ENCODE results near the gene CATSPERD. TPM values are rescaled to one million over a fixed set of nuclear protein-coding genes. Genes with fewer than 3 reads are reported as not detected.
"Not testable (repeated sequence)": the region's sequence is repeated elsewhere in the genome, so short reads cannot be mapped to it uniquely, and the experiment has no call there.

The CATSPERD gene
- total RNA-seq, 1 experiment from 2014 or later, result not detected

GRCh38 chr19:5697022-5697889, 23.2 kb upstream of the CATSPERD start:
- no peak for DNase-seq (ENCODE audit: low spot score)

GRCh38 chr19:5697890-5698634, 22.4 kb upstream of the CATSPERD start:
- DNase-seq (ENCODE audit: low spot score), result no peak

DNA sequence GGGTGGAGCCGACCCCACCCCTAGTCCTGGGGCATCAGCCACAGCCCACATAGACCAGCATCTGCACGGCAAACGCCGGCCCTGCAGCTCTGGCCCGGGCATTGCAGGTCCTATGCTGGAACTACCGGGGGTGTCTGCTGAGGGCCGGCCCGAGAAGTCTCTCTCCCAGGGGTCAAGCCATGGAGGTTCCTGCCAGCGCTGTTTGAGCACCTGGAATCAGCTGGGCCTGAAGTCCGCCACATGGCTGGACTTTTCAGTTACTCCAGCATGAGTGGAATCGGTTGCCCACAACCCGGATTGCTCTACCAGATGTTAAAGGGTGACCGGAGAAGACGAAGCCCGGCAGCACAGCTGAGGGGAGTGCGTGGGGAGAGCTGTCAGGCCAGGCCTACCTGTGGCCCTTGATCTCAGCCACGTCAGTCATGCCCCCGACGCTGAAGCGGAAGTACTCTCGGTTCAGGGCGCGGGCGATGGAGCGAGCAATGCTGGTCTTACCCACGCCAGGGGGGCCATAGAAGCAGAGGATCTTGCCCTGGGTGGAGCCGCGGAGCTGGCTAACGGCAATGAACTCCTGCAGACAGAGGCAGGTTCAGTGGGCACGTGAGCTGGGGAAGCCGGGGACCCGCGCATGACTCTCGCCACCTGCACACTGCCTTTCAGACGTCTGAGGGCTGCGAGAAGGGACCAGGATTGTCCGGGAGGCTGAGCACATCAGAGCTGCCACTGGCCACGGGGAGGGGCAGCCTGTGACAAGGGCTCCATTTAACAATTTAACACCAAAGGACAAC, 21.6 kb upstream of the CATSPERD start:
- no peak for DNase-seq (ENCODE audit: low spot score)

DNA sequence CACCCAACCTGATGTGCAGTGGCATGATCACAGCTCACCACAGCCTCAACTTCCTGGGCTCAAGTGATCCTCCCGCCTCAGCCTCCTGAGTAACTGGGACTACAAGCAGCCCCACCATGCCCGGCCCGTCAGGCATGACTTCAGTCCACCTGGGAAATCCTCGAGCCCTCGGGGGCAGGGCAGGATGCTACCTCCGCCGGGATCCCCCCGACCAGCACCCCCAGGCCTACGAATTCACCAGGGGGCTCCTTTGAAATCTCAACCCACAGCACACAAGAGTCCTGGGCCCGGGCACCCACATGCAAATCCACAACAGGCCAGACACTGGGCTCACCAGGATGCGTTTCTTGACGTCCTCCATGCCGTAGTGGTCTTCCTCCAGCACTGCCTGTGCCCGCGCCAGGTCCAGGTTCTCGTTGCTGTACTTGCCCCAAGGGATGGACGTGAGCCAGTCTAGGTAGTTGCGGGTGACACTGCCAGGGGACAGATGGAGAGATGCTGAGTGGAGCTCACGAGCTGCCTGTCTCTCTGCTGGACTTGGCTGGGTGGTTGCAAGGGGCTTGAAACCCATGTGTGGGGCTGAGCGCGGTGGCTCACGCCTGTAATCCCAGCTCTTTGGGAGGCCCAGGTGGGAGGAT, 19.9 kb upstream of the CATSPERD start:
- DNase-seq (ENCODE audit: low spot score), result no peak

- DNase-seq (ENCODE audit: low spot score), result not testable (repeated sequence)
Observed at GRCh38 chr19:5702053-5702410, 18.4 kb upstream of the CATSPERD start.

DNA sequence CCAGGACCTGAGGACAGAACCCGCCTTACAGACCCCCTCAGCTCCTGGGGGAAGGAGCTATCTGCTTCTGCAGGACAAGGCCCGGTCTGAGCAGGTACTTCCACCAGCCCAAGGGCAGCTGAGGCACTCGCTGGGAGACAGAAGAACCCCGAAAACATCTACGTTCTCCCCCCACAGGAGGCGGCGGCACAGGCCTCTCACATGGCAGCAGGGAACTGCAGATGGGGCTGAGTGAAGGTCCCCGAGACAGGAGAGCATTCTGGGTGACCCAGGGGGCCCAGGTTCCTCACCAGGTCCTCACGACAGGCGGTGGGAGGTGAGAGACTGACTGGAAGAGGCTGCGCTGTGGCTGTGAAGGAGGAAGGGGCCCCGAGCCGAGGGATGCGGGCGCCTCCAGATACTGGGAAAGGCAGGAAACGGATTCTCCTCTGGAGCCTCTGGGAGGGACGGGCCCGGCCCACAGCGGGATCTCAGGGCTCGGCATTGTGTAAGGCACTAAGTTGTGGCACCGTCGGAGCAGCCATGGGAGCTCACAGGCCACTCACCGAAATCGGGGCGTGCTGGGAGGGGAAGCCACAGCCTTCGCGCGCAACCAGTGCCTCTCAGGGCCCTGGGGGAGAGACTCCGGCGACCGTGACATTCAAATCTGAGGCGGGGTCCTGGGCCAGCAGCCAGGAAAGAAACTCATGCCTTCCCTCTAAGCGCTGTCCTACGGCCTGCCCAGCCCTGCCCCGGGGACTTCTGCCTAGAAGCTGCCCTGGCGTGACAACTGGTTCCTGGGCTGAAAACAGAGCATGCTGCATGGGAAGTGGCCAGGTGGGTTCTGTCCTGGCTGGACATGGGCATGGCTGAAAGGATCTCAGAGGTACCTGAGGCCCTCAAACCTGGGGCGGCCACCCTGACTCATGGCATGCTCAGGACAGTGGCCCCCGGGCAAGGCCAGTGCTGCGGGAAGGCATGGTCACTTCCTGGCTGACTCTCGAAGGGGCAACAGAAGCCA, 16.3 kb upstream of the CATSPERD start:
- DNase-seq (ENCODE audit: low spot score), result no peak

DNA sequence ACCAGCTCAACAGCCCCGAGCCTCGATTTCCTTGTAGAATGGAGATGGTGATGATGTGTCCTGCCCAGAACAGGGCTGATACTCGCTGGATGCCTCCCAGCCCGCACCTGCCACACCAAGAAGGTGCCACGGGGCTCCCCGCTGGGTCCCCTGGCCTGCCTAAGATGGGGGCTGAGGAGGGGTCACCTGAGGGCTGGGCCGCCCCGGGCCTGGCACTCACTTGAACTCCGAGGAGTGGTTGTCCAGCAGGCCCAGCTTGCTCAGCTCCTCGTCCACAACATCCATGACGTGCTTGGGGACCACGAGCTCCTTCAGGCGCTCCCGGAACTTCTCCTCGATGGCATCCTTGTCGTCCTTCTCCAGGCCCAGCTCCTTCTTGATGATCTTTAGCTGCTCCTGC, 14.9 kb upstream of the CATSPERD start:
- no peak for DNase-seq (ENCODE audit: low spot score)

DNA sequence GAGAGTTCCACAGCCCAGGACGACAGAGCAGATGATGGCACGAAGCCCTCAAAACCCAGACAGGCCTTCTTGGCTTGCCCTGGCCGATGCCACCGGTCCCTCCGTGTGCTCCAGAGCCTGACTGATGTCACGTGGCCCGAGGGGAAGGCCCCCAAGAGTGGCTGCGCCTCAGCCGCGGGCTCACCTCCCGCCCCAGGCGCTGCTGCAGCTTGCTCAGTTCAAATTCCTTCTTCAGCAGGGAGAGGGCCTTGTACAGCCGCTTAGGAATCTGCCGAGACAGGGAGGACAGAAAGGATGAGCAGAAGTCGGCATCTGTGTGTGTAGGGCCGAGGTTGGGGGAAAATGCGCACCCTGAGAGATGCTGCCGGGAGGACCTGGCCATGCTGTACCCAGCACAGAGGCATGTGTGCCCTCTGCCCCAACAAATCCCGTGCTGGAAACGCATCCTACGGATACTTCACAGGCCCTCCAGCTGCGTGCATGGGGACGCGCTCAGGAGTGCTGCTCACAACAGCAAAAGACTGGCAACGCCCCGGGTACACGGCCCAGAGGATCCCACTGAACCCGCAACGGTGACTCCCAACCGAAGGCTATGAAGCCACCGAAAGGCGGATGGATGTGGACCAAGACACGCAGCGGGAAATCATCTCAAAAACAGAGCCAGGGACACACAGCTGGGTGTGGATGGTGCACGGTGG, 13.4 kb upstream of the CATSPERD start:
- DNase-seq (ENCODE audit: low spot score), result no peak

DNA sequence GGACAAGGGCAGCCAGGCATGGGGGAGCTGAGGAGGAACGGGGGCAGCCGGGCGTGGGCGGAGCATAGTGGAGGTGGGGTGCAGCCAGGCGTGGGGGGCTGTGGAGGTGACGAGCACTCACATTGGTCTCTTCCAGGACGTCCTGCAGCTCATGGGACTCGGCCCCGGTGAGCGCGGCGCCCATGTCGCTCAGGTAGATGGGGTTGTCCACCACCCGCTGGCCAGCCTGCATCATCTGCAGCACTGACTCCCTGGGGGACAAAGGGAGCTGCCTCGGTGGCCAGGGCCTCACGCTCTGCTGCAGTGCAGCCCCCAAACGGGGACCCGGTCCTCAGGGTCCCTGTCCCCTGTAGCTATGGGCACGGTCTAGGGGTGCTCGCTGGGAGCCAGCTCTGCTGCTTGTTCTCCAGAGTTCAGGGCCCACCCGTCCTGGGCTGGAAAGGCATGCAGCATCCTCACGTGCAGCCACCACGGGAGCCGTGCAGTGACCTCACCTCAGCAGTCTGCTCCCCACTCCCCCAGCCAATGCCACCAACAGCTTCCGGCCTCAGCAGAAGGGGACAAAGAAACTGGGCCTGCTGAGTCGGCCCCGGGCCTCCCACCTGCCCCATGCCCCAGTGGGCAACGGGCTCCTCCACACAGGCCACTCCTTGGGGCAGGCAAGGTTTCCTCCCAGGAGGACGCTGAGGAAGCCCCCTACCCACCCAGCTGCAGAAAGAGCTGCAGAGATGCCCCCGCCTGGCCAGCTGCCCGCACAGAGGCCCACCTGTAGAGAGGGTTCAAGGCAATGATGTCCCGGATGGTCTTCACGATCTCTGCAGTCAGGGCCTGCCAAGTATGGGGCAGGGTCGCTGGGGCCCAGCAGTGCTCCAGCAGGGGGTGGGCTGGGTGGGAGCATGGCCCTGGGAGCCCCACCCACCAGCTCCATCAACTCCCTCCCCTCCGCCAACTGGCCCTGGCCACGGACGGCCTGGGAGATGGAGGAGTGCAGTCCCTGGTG, 12.6 kb upstream of the CATSPERD start:
- DNase-seq (ENCODE audit: low spot score), result no peak

- no peak for DNase-seq (ENCODE audit: low spot score)
Observed at GRCh38 chr19:5711025-5711424, 9.4 kb upstream of the CATSPERD start.

DNA sequence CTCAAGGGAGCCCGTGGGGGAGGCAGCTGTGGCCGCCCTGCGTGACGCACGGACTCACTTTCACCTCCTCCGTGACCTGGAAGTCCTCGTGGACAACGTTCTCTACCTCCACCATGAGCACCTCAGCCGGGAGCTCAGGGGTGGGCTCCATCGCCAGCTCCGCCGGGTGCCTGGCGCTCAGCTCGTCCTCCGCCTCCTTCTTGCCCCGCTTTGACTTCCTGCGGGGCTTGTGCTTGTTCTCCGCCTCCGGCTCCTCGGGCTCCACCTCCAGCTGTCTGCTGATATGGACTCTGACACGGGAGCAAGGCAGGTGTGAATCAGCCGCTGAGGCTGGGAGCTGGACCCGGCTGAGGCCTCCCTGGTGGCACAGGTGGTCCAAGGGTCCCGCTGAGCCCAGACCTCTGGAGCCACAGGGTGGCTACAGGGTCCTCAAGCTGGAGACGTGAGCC, 8.7 kb upstream of the CATSPERD start:
- DNase-seq (ENCODE audit: low spot score), result no peak

- no peak for DNase-seq (ENCODE audit: low spot score)
Observed at GRCh38 chr19:5713228-5713627, 7.2 kb upstream of the CATSPERD start.

GRCh38 chr19:5714816-5715215, 5.6 kb upstream of the CATSPERD start:
- DNase-seq (ENCODE audit: low spot score), result no peak

GRCh38 chr19:5717215-5717935, 3.1 kb upstream of the CATSPERD start:
- no peak for DNase-seq (ENCODE audit: low spot score)

DNA sequence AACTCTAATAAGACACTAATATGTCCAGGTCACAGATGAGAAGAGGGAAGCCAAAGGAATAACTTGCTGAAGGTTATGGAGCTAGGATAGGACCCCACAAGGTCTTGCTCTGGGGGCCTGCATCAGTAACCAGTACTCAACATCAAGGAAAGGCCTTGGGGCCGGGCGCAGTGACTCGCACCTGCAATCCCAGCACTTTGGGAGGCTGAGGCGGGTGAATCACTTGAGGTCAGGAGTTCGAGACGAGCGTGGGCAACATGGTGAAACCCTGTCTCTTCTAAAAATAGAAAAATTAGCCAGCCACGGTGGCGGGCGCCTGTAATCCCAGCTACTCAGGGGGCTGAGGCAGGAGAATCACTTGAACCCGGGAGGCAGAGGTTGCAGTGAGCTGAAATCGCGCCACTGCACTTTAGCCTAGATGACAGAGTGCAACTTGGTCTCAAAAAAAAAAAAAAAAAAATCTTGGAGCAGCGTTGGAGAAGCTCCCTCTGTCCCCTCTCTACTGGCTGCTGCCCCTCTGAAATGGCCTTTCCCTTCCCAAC, 2.3 kb upstream of the CATSPERD start:
- no peak for DNase-seq (ENCODE audit: low spot score)

DNA sequence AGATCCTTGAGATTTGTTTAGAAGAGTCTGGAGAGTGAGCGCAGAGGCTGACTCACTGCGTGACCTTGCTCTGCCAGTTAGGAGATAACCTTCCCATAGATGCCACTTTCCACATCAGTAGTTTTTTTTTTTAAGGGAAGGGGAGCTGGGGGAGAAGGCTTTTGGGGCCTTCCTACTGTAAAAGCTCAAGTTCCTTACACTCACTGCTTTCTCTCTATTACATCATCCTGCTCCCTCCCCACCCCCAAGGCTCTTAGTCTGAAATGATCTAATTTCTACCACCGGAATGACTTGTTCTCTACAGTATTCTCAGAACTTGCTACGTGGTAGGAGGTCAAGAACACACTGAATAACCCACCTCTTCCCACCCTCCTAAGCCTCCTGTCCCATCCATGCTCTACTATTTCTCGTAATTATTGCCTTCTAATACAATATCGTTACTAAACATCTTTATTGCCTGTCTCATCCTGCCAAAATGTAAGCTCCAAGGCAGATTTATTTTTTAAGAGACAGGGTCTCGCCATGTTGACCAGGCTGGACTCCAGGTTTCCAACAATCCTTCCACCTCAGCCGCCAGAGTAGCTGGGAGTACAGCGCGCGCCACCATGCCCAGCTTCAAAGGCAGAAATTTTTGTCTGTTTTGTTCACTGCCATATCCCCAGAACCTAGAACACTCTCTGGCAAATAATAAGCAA, 1.7 kb upstream of the CATSPERD start:
- peak; percentile 11 for DNase-seq (ENCODE audit: low spot score)

Data from HT-29 (cell line).